Measurements from ENCODE around the gene PCID2. TPM values are rescaled to one million over a fixed set of nuclear protein-coding genes. Genes with fewer than 3 reads are reported as not detected.

The PCID2 gene
- total and polyA plus RNA-seq, 2 of the 13 experiments (the other 11 are each of a cell fraction or from before 2014, with no cell fraction given), result 65.0 to 111 TPM

DNA sequence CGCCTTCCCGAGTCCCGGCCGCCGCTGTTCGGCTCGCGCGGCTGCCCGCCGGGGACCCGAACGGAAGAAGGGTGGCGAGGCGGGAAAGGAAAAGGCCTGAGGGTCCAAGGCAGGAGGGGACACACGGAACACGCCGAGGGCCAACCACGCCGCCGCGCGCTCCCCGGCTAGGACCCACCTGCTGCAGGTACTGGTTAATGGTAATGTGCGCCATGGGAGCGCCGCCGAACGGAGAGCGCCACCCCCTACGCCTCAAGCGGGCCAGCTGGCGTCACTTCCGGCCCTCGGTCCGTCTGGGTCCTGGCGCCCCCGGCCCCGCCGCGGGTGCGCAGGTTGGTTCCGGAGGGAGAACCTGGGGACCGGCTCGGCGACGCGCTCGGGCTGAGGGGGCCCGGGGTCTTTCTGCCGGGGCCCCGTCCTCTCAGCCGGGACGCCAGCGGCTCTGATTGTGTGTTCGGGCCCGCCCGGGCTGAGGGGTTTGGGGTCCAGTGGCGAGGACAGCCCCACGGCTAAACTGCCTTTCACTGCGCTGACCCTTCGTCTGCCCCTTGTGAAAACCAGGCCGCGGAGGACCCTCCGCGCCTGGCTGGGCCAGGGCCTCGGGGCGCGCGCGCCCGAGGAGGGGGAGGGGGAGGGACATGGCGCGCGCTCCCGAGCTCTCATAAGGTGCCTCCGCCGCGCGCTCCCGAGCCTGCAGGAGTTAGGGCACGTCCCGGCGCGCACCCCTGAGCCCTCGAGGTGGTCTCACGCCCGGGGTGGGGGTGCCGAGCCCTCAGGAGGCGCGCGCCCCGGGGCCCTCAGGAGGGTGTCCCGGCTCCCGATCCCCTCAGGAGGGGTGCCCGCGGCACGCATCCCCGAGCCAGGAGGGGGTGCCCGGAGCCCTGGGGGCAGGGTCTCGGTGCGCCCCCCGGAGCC, at the start of gene PCID2 (continued):
- TF ChIP-seq ZNF430 (CRISPR knock-in tag; IDR thresholded peaks at IDR 0.05) (peak; percentile 47; the same call in 1 of the 2 replicates), HDAC1 (CRISPR knock-in tag; IDR thresholded peaks at IDR 0.05) (peak; percentile 99), RAD21 (CRISPR knock-in tag; IDR thresholded peaks at IDR 0.05) (peak; percentile 54; the same call in 1 of the 2 replicates), ZKSCAN8 (CRISPR knock-in tag; IDR thresholded peaks at IDR 0.05; ENCODE audit: borderline replicate concordance) (no peak), ZFX (CRISPR knock-in tag; IDR thresholded peaks at IDR 0.05; ENCODE audit: low read depth) (peak; percentile 99), FOXK2 (IDR thresholded peaks at IDR 0.05) (no peak), JUN (CRISPR knock-in tag; IDR thresholded peaks at IDR 0.05) (peak; percentile 55; the same call in 1 of the 2 replicates), ZNF549 (CRISPR knock-in tag; IDR thresholded peaks at IDR 0.05) (no peak; the same call in 1 of the 2 replicates), ERF (CRISPR knock-in tag; IDR thresholded peaks at IDR 0.05) (peak; percentile 83), MIER2 (CRISPR knock-in tag; IDR thresholded peaks at IDR 0.05) (peak; percentile 52; the same call in 1 of the 2 replicates), EHMT2 (IDR thresholded peaks at IDR 0.05; ENCODE audit: borderline replicate concordance, low read depth, low read length) (no peak), KLF16 (CRISPR knock-in tag; IDR thresholded peaks at IDR 0.05) (peak in 1 of 2 experiments; percentile 96; a peak in 2 of 4 replicates), ZFP62 (CRISPR knock-in tag; IDR thresholded peaks at IDR 0.05) (0 out of 2 replicates have a peak, but pooled peaks have one; percentile 67), RORA (CRISPR knock-in tag; IDR thresholded peaks at IDR 0.05) (no peak), CCDC6 (CRISPR knock-in tag; IDR thresholded peaks at IDR 0.05) (peak; percentile 50; the same call in 1 of the 2 replicates)
- TF ChIP-seq, protein P1, sequence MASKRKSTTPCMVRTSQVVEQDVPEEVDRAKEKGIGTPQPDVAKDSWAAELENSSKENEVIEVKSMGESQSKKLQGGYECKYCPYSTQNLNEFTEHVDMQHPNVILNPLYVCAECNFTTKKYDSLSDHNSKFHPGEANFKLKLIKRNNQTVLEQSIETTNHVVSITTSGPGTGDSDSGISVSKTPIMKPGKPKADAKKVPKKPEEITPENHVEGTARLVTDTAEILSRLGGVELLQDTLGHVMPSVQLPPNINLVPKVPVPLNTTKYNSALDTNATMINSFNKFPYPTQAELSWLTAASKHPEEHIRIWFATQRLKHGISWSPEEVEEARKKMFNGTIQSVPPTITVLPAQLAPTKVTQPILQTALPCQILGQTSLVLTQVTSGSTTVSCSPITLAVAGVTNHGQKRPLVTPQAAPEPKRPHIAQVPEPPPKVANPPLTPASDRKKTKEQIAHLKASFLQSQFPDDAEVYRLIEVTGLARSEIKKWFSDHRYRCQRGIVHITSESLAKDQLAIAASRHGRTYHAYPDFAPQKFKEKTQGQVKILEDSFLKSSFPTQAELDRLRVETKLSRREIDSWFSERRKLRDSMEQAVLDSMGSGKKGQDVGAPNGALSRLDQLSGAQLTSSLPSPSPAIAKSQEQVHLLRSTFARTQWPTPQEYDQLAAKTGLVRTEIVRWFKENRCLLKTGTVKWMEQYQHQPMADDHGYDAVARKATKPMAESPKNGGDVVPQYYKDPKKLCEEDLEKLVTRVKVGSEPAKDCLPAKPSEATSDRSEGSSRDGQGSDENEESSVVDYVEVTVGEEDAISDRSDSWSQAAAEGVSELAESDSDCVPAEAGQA (IDR thresholded peaks at IDR 0.05; ENCODE audit: low read depth), result peak; percentile 87
- TF ChIP-seq, protein P1 (CRISPR knock-in tag; IDR thresholded peaks at IDR 0.05; ENCODE audit: borderline replicate concordance), result no peak; the same call in 1 of the 2 replicates
- TF ChIP-seq, protein P2, sequence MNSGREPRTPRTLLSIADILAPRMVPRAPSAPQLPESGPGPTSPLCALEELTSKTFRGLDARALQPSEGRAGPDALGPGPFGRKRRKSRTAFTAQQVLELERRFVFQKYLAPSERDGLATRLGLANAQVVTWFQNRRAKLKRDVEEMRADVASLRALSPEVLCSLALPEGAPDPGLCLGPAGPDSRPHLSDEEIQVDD (CRISPR knock-in tag; IDR thresholded peaks at IDR 0.05; ENCODE audit: borderline replicate concordance), result peak; percentile 24; the same call in 1 of the 2 replicates
- TF ChIP-seq, protein P3, sequence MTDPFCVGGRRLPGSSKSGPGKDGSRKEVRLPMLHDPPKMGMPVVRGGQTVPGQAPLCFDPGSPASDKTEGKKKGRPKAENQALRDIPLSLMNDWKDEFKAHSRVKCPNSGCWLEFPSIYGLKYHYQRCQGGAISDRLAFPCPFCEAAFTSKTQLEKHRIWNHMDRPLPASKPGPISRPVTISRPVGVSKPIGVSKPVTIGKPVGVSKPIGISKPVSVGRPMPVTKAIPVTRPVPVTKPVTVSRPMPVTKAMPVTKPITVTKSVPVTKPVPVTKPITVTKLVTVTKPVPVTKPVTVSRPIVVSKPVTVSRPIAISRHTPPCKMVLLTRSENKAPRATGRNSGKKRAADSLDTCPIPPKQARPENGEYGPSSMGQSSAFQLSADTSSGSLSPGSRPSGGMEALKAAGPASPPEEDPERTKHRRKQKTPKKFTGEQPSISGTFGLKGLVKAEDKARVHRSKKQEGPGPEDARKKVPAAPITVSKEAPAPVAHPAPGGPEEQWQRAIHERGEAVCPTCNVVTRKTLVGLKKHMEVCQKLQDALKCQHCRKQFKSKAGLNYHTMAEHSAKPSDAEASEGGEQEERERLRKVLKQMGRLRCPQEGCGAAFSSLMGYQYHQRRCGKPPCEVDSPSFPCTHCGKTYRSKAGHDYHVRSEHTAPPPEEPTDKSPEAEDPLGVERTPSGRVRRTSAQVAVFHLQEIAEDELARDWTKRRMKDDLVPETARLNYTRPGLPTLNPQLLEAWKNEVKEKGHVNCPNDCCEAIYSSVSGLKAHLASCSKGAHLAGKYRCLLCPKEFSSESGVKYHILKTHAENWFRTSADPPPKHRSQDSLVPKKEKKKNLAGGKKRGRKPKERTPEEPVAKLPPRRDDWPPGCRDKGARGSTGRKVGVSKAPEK (CRISPR knock-in tag; IDR thresholded peaks at IDR 0.05; ENCODE audit: borderline replicate concordance), result peak; percentile 30; the same call in 1 of the 2 replicates

All from HepG2 (cell line).